NT2/D1 (cell line): ENCODE data around the gene CAMSAP2.

Experiments used
- DNase-seq: peaks from one replicate; pipeline ENCODE4 v3.0.0-alpha.2; 2011; ENCODE audit warnings: low read depth, low spot score
- H3K27me3 ChIP-seq: 2 replicates; pipeline ENCODE4 v1.6.0; 2011; ENCODE audit warnings: mild to moderate bottlenecking; ENCODE audit not compliant: insufficient read length, insufficient read depth
- H3K36me3 ChIP-seq: 2 replicates; pipeline ENCODE4 v1.6.1; 2011; ENCODE audit warnings: mild to moderate bottlenecking, low read length, mixed read lengths; ENCODE audit not compliant: insufficient read depth, insufficient read length
- H3K4me1 ChIP-seq: 2 replicates; pipeline ENCODE4 v1.5.1; 2011; ENCODE audit not compliant: insufficient read depth, insufficient read length
- H3K4me3 ChIP-seq: 2 replicates; pipeline ENCODE4 v1.5.1; 2011; ENCODE audit warnings: low read depth; ENCODE audit not compliant: insufficient read length
- H3K9ac ChIP-seq: 2 replicates; pipeline ENCODE4 v1.6.0; 2011; ENCODE audit warnings: low read depth; ENCODE audit not compliant: insufficient read length
- H3K9me3 ChIP-seq: 2 replicates; pipeline ENCODE4 v1.5.1; 2011; ENCODE audit warnings: mild to moderate bottlenecking, low read length; ENCODE audit not compliant: insufficient read depth
- SUZ12 ChIP-seq: IDR thresholded peaks from 2 replicates; pipeline ENCODE4 v1.6.1; 2011; ENCODE audit not compliant: insufficient read length, insufficient read depth; ENCODE audit errors: extremely low read depth
- YY1 ChIP-seq: IDR thresholded peaks from 2 replicates; pipeline ENCODE4 v1.6.1; 2011; ENCODE audit not compliant: insufficient read length, insufficient read depth
- ZNF274 ChIP-seq: IDR thresholded peaks from 2 replicates; pipeline ENCODE4 v1.6.1; 2011; ENCODE audit warnings: mild to moderate bottlenecking, low read depth, low read length

CAMSAP2 gene

GRCh38 chr1:200891774-200892157 is 153.1 kb downstream of the CAMSAP2 start:
- Histone ChIP-seq H3K9ac (peak overlapping the region; percentile 96), H3K4me1 (peaks cover 46% of the 10 kb centered on the region), H3K36me3 (peaks cover 18% of the 10 kb centered on the region), H3K4me3 (peak overlapping the region; percentile 86), H3K9me3 (no peaks in the 10 kb centered on the region), H3K27me3 (no peaks in the 10 kb centered on the region)
- peak; percentile 73 for DNase-seq
- TF ChIP-seq ZNF274: no peak
- no peak for TF ChIP-seq YY1
- TF ChIP-seq SUZ12: no peak

GRCh38 chr1:200892546-200892945 is 153.9 kb downstream of the CAMSAP2 start:
- H3K27me3 ChIP-seq: no peaks in the 10 kb centered on the region
- H3K9me3 ChIP-seq: no peaks in the 10 kb centered on the region
- H3K36me3 ChIP-seq: peaks cover 24% of the 10 kb centered on the region
- DNase-seq: no peak
- H3K4me1 ChIP-seq: peaks cover 48% of the 10 kb centered on the region
- no peak for TF ChIP-seq SUZ12
- TF ChIP-seq YY1: no peak
- no peak for TF ChIP-seq ZNF274
- H3K4me3 ChIP-seq: peak overlapping the region; percentile 86
- peak overlapping the region; percentile 96 for H3K9ac ChIP-seq

- H3K36me3 ChIP-seq: peaks cover 28% of the 10 kb centered on the region
- no peaks in the 10 kb centered on the region for H3K9me3 ChIP-seq
- no peak for DNase-seq
- H3K27me3 ChIP-seq: no peaks in the 10 kb centered on the region
- TF ChIP-seq ZNF274 (no peak), YY1 (no peak), SUZ12 (no peak)
- peaks cover 49% of the 10 kb centered on the region for H3K4me1 ChIP-seq
- peak overlapping the region; percentile 96 for H3K9ac ChIP-seq
- peak overlapping the region; percentile 86 for H3K4me3 ChIP-seq
Measured at GRCh38 chr1:200892958-200893357, 154.3 kb downstream of the CAMSAP2 start.

- Histone ChIP-seq H3K36me3 (peaks cover 33% of the 10 kb centered on the region), H3K27me3 (no peaks in the 10 kb centered on the region), H3K9me3 (no peaks in the 10 kb centered on the region), H3K4me1 (peaks cover 49% of the 10 kb centered on the region), H3K4me3 (peak overlapping the region; percentile 16), H3K9ac (peak overlapping the region; percentile 62)
- no peak for TF ChIP-seq ZNF274
- TF ChIP-seq SUZ12: no peak
- TF ChIP-seq YY1: no peak
- DNase-seq: no peak
Measured at GRCh38 chr1:200893411-200893901, 154.8 kb downstream of the CAMSAP2 start.

DNA sequence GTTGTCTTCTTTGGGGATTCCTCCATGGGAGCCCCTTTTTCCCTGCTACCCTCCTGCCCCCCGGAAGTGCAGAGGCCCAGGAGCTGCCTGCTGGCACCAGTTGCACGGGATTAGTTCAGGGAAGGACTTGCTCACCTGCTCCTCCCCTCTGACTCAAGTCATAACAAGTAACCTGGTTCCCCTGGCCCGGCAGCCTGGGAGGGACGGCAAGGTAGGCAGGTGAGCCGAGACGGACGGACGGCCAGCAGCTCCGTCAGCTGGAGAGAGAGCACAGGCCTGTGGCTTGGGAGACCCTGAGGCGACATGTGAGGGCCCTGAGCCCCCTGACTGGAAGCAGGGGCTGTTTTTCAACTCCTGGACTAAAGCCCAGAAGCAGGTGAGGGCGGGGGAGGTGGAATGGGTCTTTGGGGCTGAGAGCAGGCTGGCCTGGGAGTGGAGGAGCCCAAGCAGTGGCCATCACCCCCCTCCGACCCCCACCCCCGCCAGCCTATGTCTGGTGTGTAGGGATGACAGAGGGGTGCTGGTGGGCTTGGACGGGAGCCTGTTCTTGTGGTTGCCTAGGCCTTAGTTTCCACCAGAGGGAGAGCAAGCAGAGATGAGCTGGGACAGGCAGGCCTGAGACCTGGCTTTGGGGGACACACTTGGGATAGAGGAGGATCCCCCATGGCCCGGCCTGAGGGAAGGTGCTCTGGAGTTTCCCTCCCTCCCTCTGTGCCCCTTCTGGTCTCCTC is 156.2 kb downstream of the CAMSAP2 start, which contains the start of gene INAVA:
Gene INAVA, plus strand, starts transcription at position 189 of the 731 bp plus-strand sequence. CDS start 3,501 bp downstream, outside the sequence.
- no peak for DNase-seq
- H3K4me3 ChIP-seq: peak within 1 kb of the TSS; percentile 16
- no peaks in the 10 kb centered on the region for H3K9me3 ChIP-seq
- peaks cover 45% of the 10 kb centered on the region for H3K4me1 ChIP-seq
- H3K27me3 ChIP-seq: no peaks in the 10 kb centered on the region
- H3K36me3 ChIP-seq: peaks cover 47% of the 10 kb centered on the region
- peak within 1 kb of the TSS; percentile 62 for H3K9ac ChIP-seq
- TF ChIP-seq ZNF274 (no peak), SUZ12 (no peak), YY1 (no peak)

DNA sequence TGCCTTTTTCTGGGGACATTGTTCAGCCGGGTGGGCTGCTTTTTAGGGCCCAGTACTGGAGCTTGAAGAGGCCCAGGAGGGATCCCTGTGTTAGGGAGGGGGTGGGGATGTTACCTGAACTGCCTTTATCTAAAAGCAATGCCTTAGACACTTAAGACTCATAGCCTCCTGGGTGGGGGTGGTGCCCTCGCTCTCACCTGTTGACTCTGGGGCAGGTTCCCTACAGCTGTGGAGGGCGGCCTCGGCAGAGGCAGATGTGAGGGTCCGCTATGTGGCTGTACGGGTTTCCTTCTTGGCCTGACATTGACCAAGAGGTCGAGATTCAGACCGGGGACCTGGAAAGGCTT is 156.7 kb downstream of the CAMSAP2 start:
- no peaks in the 10 kb centered on the region for H3K27me3 ChIP-seq
- no peak for DNase-seq

GRCh38 chr1:200895801-200896530 is 157.3 kb downstream of the CAMSAP2 start:
- Histone ChIP-seq H3K27me3 (no peaks in the 10 kb centered on the region), H3K9ac (peak overlapping the region; percentile 26), H3K4me3 (no peak overlapping the region), H3K4me1 (peaks cover 39% of the 10 kb centered on the region), H3K9me3 (no peaks in the 10 kb centered on the region), H3K36me3 (peaks cover 58% of the 10 kb centered on the region)
- no peak for DNase-seq
- TF ChIP-seq SUZ12 (no peak), YY1 (no peak)

More for the DNA sequence above, 156.7 kb downstream of the CAMSAP2 start:
- Histone ChIP-seq H3K4me1 (peaks cover 40% of the 10 kb centered on the region), H3K4me3 (no peak overlapping the region), H3K9ac (peak overlapping the region; percentile 26), H3K36me3 (peaks cover 53% of the 10 kb centered on the region), H3K9me3 (no peaks in the 10 kb centered on the region)
- TF ChIP-seq YY1: no peak
- no peak for TF ChIP-seq ZNF274
